Breast epithelium (tissue), 3 donors: ENCODE measurements around the gene BRINP2.

Source experiments
- CTCF ChIP-seq, 3 donors: fragments of 450-650 bp; IDR thresholded peaks; one replicate each; pipeline ENCODE4 v1.5.1; 2016 to 2017; ENCODE audit warnings: antibody characterized with exemption in 3 of 3, mild to moderate bottlenecking in 3 of 3, moderate library complexity in 3 of 3
- POLR2A ChIP-seq: fragments of 450-650 bp; IDR thresholded peaks from one replicate; pipeline ENCODE4 v1.6.1; 2016; ENCODE audit warnings: antibody characterized with exemption, mild to moderate bottlenecking, moderate library complexity

- TF ChIP-seq CTCF (IDR thresholded peaks at IDR 0.05) (no peak), POLR2A (no peak)
Observed at GRCh38 chr1:177243773-177244172, 73.0 kb downstream of the BRINP2 start.
